NCI-H524 (cell line): ENCODE results near the gene PGAM2.
"Not testable (repeated sequence)": the region's sequence is repeated elsewhere in the genome, so short reads cannot be mapped to it uniquely, and the experiment has no call there.

ENCODE experiments used
- DNase-seq, 2 experiments: peaks; one replicate each; lab custom pipeline; 2025; lab: John Stamatoyannopoulos, UW

PGAM2 gene

DNA sequence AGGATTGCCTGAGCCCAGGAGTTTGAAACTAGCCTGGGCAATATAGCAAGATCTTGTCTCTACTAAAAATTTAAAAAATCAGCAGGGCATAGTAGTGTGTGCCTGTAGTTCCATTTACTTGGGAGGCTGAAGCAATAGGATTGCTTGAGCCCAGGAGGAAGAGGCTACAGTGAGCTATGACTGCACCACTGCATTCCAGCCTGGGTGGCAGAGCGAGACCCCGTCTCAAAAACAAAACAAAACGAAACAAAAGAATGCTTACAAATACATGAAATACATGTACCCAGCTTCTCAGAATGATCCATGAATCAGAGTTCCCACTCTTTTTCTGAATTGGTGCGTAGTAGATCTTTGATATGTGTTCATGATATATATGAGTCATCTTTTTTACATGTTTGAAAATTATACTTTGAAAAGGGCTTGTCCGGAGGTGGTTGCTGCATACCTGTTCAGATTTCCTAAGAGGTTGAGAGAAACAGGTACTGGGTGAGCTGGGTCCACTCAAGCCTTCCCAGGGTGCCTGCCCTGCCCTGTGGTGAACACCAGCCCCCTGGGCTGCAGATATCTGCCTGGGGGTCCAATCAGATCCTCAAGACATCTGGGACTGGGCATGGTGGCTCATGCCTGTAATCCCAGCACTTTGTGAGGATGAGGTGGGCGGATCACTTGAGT is 42.4 kb downstream of the PGAM2 start:
- DNase-seq: not testable (repeated sequence)

DNA sequence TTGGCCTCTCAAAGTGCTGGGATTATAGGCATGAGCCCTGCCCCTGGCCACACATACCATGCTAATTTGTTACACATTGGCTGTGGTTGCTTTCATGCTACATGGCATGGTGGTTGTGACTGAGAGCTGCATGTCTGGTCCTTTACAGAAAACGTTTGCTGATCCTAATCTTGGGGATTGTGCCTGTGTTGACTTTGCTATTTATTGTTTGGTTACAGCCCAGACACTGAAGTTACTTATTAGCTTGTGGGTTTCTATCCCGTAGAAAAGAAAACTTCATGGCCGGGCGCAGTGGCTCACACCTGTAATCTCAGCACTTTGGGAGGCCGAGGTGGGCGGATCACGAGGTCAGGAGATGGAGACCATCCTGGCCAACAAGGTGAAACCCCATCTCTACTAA is 43.3 kb downstream of the PGAM2 start:
- DNase-seq: not testable (repeated sequence)

GRCh38 chr7:44019825-44020224 is 45.5 kb downstream of the PGAM2 start:
- not testable (repeated sequence) for DNase-seq

DNA sequence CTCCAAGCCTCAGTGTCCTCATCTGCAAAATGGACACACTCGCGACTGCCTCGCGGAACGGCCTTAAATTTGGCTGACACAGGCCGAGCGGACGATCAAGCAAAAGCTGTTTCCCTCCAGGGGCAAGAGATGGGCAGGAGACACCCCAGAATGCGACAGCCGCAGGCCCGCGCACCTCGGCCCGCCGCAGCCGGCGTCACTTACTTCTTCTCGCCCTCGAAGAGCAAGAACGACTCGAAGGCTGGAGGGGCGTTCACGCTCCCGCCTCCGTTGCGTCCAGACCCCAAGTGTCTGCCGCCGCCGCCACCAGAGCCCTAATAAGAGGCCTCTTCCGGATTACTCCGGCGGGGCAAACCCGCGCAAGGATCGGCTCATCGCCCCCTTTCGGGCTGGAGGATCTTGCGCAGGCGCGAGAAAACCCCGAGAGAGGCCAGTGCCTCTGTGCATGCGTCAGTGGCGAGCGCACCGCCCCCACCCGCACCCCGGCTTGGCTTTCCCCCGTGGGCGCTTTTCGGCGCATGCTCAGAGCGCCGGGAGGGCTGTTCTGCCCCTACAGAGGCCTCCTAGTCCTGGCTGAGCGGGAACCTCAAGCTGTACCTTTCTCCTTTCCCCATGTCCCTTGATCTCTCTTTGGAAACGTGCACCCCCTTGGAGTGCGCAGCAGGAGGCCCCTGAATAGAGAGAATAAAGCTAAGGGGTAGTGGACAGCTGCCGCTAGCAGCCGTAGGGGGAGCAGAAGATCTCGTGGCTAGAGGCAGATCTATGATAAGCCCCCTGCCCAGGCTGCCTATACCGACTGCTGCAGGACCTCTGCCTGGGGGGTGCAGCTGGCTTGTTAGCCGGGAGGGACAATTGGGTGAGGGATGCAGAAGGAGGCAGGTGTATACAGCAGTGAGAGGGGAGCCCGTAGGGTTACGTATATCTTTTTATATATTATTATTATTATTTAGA is 46.2 kb downstream of the PGAM2 start:
- peak; percentile 95 to 97 for DNase-seq

- not testable (repeated sequence) for DNase-seq
These were observed 50.3 kb downstream of the PGAM2 start for GRCh38 chr7:44015090-44015489.
